IMR-90 (cell line): Measurements from ENCODE around the gene TTC23. TPM values are rescaled to one million over a fixed set of nuclear protein-coding genes. Genes with fewer than 3 reads are reported as not detected.

Experiments used
- ATAC-seq: fragments of 200-7000 bp; cut with Tn5 transposase; 2 replicates; pipeline ENCODE4 v1.9.1; 2020; ENCODE audit warnings: low read depth, mild to moderate bottlenecking, moderate library complexity
- BruUV-seq: library from RNA; stranded (reverse); fragments of 400-500 nt; replicated peaks from 2 replicates; lab custom pipeline; 2021; lab: Mats Ljungman, UMichigan
- CTCF ChIA-PET: fragments of 300-600 bp; formaldehyde crosslinking; extraction: SDS; loops from one replicate; lab custom pipeline; 2021; ENCODE audit warnings: antibody characterized with exemption; lab: Yijun Ruan, JAX
- POLR2A ChIA-PET: fragments of 300-600 bp; sonication (Branson Sonifier 250); formaldehyde crosslinking; loops from one replicate; lab custom pipeline; 2022; ENCODE audit warnings: antibody characterized with exemption; ENCODE audit not compliant: unreplicated experiment; lab: Charles Lee
- DNase-seq: peaks from one replicate; pipeline ENCODE4 v3.0.0; 2013
- H2AFZ ChIP-seq: replicated peaks from 2 replicates; pipeline ENCODE3; 2013; ENCODE audit warnings: low read length, mild to moderate bottlenecking; ENCODE audit not compliant: poor library complexity
- H2AK5ac ChIP-seq: 2 replicates; pipeline ENCODE4 v1.6.1; 2013; ENCODE audit warnings: low read depth, low read length, inconsistent platforms
- H2AK9ac ChIP-seq: replicated peaks from 2 replicates; pipeline ENCODE3; 2013; ENCODE audit warnings: mild to moderate bottlenecking, low read depth, low read length, moderate library complexity; ENCODE audit not compliant: poor library complexity
- H2BK120ac ChIP-seq: 2 replicates; pipeline ENCODE4 v1.6.1; 2013; ENCODE audit warnings: low read depth, low read length, inconsistent platforms
- H2BK15ac ChIP-seq: 3 replicates; pipeline ENCODE4 v1.6.1; 2013; ENCODE audit warnings: low read depth, low read length, inconsistent platforms
- H2BK20ac ChIP-seq: 2 replicates; pipeline ENCODE4 v1.6.1; 2013; ENCODE audit warnings: low read depth, mild to moderate bottlenecking, inconsistent platforms, low read length, moderate library complexity
- H2BK5ac ChIP-seq: 2 replicates; pipeline ENCODE4 v1.6.1; 2013; ENCODE audit warnings: mild to moderate bottlenecking, low read depth, low read length, inconsistent platforms; ENCODE audit not compliant: poor library complexity, severe bottlenecking
- H3K14ac ChIP-seq: replicated peaks from 2 replicates; pipeline ENCODE4 v1.6.1; 2013; ENCODE audit warnings: low read depth, low read length, inconsistent platforms
- H3K18ac ChIP-seq: 2 replicates; pipeline ENCODE4 v1.6.1; 2013; ENCODE audit warnings: low read depth, low read length, control low read depth
- H3K23ac ChIP-seq: 2 replicates; pipeline ENCODE4 v1.6.1; 2013; ENCODE audit warnings: low read depth, low read length, inconsistent platforms
- H3K27ac ChIP-seq: 2 replicates; pipeline ENCODE4 v1.5.1; 2013; ENCODE audit warnings: mild to moderate bottlenecking, control low read depth, low read length; ENCODE audit not compliant: insufficient read depth
- H3K27me3 ChIP-seq: 2 replicates; pipeline ENCODE4 v1.6.1; 2013; ENCODE audit warnings: low read length; ENCODE audit not compliant: control insufficient read depth, insufficient read depth
- H3K36me3 ChIP-seq: 2 replicates; pipeline ENCODE4 v1.6.1; 2013; ENCODE audit warnings: low read length, mixed read lengths; ENCODE audit not compliant: control insufficient read depth, insufficient read depth
- H3K4ac ChIP-seq: 2 replicates; pipeline ENCODE4 v1.6.1; 2013; ENCODE audit warnings: low read depth, low read length, inconsistent platforms
- H3K4me1 ChIP-seq: 2 replicates; pipeline ENCODE4 v1.6.1; 2013; ENCODE audit warnings: low read length, mixed read lengths; ENCODE audit not compliant: control insufficient read depth, insufficient read depth
- H3K4me2 ChIP-seq: 2 replicates; pipeline ENCODE4 v1.6.1; 2013; ENCODE audit warnings: low read depth, mild to moderate bottlenecking, control low read depth, low read length, moderate library complexity
- H3K4me3 ChIP-seq: 2 replicates; pipeline ENCODE4 v1.5.1; 2013; ENCODE audit warnings: low read depth, mild to moderate bottlenecking, control low read depth, low read length, moderate library complexity; ENCODE audit not compliant: insufficient read depth
- H3K56ac ChIP-seq: 2 replicates; pipeline ENCODE4 v1.6.1; 2013; ENCODE audit warnings: low read length, inconsistent platforms; ENCODE audit not compliant: insufficient read depth; ENCODE audit errors: extremely low read depth
- H3K79me1 ChIP-seq, 2 experiments: 2 replicates each; pipeline ENCODE4 v1.6.1; 2013; ENCODE audit warnings: low read length in 2 of 2, inconsistent platforms in 1 of 2, low read depth in 1 of 2
- H3K9ac ChIP-seq: 2 replicates; pipeline ENCODE4 v1.6.1; 2013; ENCODE audit warnings: low read depth, low read length, control low read depth
- H3K9me1 ChIP-seq: 2 replicates; pipeline ENCODE4 v1.6.1; 2013; ENCODE audit warnings: low read length, inconsistent platforms; ENCODE audit not compliant: insufficient read depth
- H3K9me3 ChIP-seq: 2 replicates; pipeline ENCODE4 v1.6.1; 2013; ENCODE audit warnings: low read length; ENCODE audit not compliant: control insufficient read depth, insufficient read depth
- H4K20me1 ChIP-seq: 2 replicates; pipeline ENCODE4 v1.6.1; 2013; ENCODE audit warnings: low read length, inconsistent platforms; ENCODE audit not compliant: insufficient read depth
- H4K5ac ChIP-seq: 2 replicates; pipeline ENCODE4 v1.6.1; 2013; ENCODE audit warnings: mild to moderate bottlenecking, low read depth, low read length, control low read depth
- H4K8ac ChIP-seq, 2 experiments: 2 replicates each; pipeline ENCODE4 v1.6.1; 2013; ENCODE audit warnings: low read depth in 2 of 2, low read length in 2 of 2, control low read depth in 1 of 2, inconsistent platforms in 1 of 2
- H4K91ac ChIP-seq: 2 replicates; pipeline ENCODE4 v1.6.1; 2013; ENCODE audit warnings: low read depth, low read length, inconsistent platforms; ENCODE audit not compliant: insufficient read depth
- BHLHE40 ChIP-seq: fragments of 150-350 bp; IDR thresholded peaks from 2 replicates; pipeline ENCODE4 v1.6.1; 2016; ENCODE audit warnings: mild to moderate bottlenecking, low read depth, low read length
- CEBPB ChIP-seq: IDR thresholded peaks from 2 replicates; pipeline ENCODE4 v1.6.1; 2012; ENCODE audit warnings: low read depth, low read length, improper control_type of control experiment
- CHD1 ChIP-seq: IDR thresholded peaks from 2 replicates; pipeline ENCODE4 v1.6.1; 2012; ENCODE audit warnings: low read depth, low read length, improper control_type of control experiment
- FOS ChIP-seq: fragments of 150-350 bp; IDR thresholded peaks from 2 replicates; pipeline ENCODE4 v1.6.1; 2016; ENCODE audit warnings: low read depth, low read length
- MAFK ChIP-seq: IDR thresholded peaks from 2 replicates; pipeline ENCODE4 v1.6.1; 2012; ENCODE audit warnings: low read depth, low read length, improper control_type of control experiment
- MAZ ChIP-seq: IDR thresholded peaks from 2 replicates; pipeline ENCODE4 v1.6.1; 2012; ENCODE audit warnings: low read depth, mild to moderate bottlenecking, low read length, improper control_type of control experiment, moderate library complexity, borderline replicate concordance
- MXI1 ChIP-seq: IDR thresholded peaks from 2 replicates; pipeline ENCODE4 v1.6.1; 2012; ENCODE audit warnings: low read depth, mild to moderate bottlenecking, low read length, moderate library complexity, borderline replicate concordance
- NFE2L2 ChIP-seq: fragments of 150-350 bp; IDR thresholded peaks from 2 replicates; pipeline ENCODE4 v1.6.1; 2016; ENCODE audit warnings: low read depth, mild to moderate bottlenecking, low read length
- POLR2A ChIP-seq: IDR thresholded peaks from 2 replicates; pipeline ENCODE4 v1.6.1; 2012; ENCODE audit warnings: mild to moderate bottlenecking, low read depth, low read length
- RAD21 ChIP-seq: IDR thresholded peaks from 2 replicates; pipeline ENCODE4 v1.6.1; 2012; ENCODE audit warnings: low read length, improper control_type of control experiment
- RCOR1 ChIP-seq: IDR thresholded peaks from 2 replicates; pipeline ENCODE4 v1.6.1; 2012; ENCODE audit warnings: mild to moderate bottlenecking, low read length, improper control_type of control experiment; ENCODE audit not compliant: insufficient replicate concordance
- RFX5 ChIP-seq: IDR thresholded peaks from 2 replicates; pipeline ENCODE4 v1.8.0; 2012; ENCODE audit warnings: low read depth, mild to moderate bottlenecking, low read length, moderate library complexity
- SMC3 ChIP-seq: fragments of 150-350 bp; IDR thresholded peaks from 2 replicates; pipeline ENCODE4 v1.6.1; 2016; ENCODE audit warnings: low read depth, mild to moderate bottlenecking, antibody characterized with exemption, low read length, moderate library complexity
- WGBS, 2 experiments: methylation state at CpG; one replicate each; pipeline versions ENCODE4 v1.1.5 to v1.1.7; 2013; ENCODE audit warnings: missing lambda C conversion rate in 2 of 2; ENCODE audit not compliant: insufficient read length in 1 of 2; ENCODE audit errors: extremely low coverage in 2 of 2; 5-methylcytosine and 5-hydroxymethylcytosine counted together
- dilution Hi-C: fragments of 300-500 bp; cut with HindIII; formaldehyde crosslinking; loops from one replicate; pipeline ENCODE4 v1.14.3; 2018; ENCODE audit warnings: low sequenced_read_pairs; ENCODE audit not compliant: unreplicated experiment
- in situ Hi-C: fragments of 300-500 bp; cut with MboI; formaldehyde crosslinking; loops from 3 replicates; pipeline ENCODE4 v1.14.3; 2019; ENCODE audit warnings: low sequenced_read_pairs, inconsistent platforms, mixed read lengths
- intact Hi-C: fragments of 100-400 bp; cut with micrococcal nuclease; formaldehyde crosslinking; loops from 2 replicates; pipeline ENCODE4 v1.10.0; 2022
- polyA plus RNA-seq, 3 experiments: library from polyadenylated mRNA; depleted of rRNA; stranded (reverse); fragments of >200 nt; gene quantifications; 2 replicates each; pipeline ENCODE4 v1.2.3, GENCODE V29; 2012; ENCODE audit warnings: low replicate concordance in 1 of 3
- total RNA-seq: library from RNA; depleted of rRNA; stranded (reverse); fragments of >200 nt; gene quantifications from 2 replicates; pipeline ENCODE4 v1.2.3, GENCODE V29; 2012
- TF ChIP-seq, protein P1 (sequence below): conservative IDR thresholded peaks from 2 replicates; pipeline ENCODE4 v1.5.1; 2012; ENCODE audit warnings: mild to moderate bottlenecking, low read depth, low read length, improper control_type of control experiment
- TF ChIP-seq, protein P2 (sequence below): fragments of 150-350 bp; IDR thresholded peaks from 2 replicates; pipeline ENCODE4 v1.6.1; 2016; ENCODE audit warnings: low read depth, mild to moderate bottlenecking, low read length, moderate library complexity, borderline replicate concordance
- TF ChIP-seq, protein P3 (sequence below): fragments of 150-350 bp; IDR thresholded peaks from 2 replicates; pipeline ENCODE4 v1.6.1; 2017; ENCODE audit warnings: mild to moderate bottlenecking, antibody characterized with exemption, low read length, low read depth

The TTC23 gene
- total and polyA plus RNA-seq, 2 of the 4 experiments (the other 2 are of a cell fraction) = 7.8 to 29.8 TPM

DNA sequence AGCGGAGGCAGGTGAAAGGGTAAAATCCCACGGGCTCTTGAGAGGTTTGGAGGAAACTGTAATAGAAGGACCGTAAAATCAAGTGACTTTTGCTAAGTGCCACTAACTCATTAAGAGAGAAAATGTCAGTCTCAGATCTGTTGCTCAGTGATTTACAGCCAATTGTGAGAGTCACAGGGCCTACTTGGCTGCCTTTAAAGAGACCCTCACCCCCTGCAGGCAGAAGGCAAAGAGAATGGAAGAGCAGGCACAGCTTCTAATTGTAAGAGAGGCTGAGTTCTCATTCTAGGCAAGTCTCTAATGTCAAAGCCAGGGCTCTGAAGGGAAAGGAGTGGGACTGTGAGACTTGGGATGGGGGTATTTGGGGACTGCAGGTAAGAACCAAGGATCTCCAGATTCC, 153.8 kb downstream of the TTC23 start:
- in situ Hi-C loops = loop anchor here (5.0 kb wide), 1 partner anchor 117 kb away; no protein-coding TSS in a partner anchor
- no peak overlapping the region for H3K27ac ChIP-seq
- no TSS peak for BruUV-seq
- no peak overlapping the region for H2AK5ac ChIP-seq
- H3K27me3 ChIP-seq = peaks cover 12% of the 10 kb centered on the region
- no peak overlapping the region for H2AK9ac ChIP-seq
- peaks cover 6% of the 10 kb centered on the region; the same call in 1 of the 2 replicates for H3K9me1 ChIP-seq
- H3K79me1 ChIP-seq = no peaks in the 10 kb centered on the region
- no peak overlapping the region for H4K5ac ChIP-seq
- no peak overlapping the region for H3K14ac ChIP-seq
- no peaks in the 10 kb centered on the region for H4K20me1 ChIP-seq
- POLR2A ChIA-PET = no interaction called here
- no peak overlapping the region for H3K4me2 ChIP-seq
- no peak overlapping the region for H4K8ac ChIP-seq
- no peaks in the 10 kb centered on the region for H3K36me3 ChIP-seq
- dilution Hi-C loops = no loop called here
- intact Hi-C loops = no loop called here
- H3K4me3 ChIP-seq = no peak overlapping the region
- H3K18ac ChIP-seq = no peak overlapping the region
- ATAC-seq (no peak), DNase-seq (no peak)
- 67% methylated on average over 3 of the region's 3 CpGs; no CpG with 5 or more reads in 1 of the 2 experiments for WGBS, 2 experiments
- H3K23ac ChIP-seq = no peak overlapping the region
- H3K9me3 ChIP-seq = no peaks in the 10 kb centered on the region
- H3K56ac ChIP-seq = no peak overlapping the region
- no peak overlapping the region for H3K9ac ChIP-seq
- no peak overlapping the region for H2BK120ac ChIP-seq
- H2AFZ ChIP-seq = no peak overlapping the region
- no peak overlapping the region for H2BK20ac ChIP-seq
- peaks cover 1% of the 10 kb centered on the region; the same call in 1 of the 2 replicates for H3K4me1 ChIP-seq
- no peak overlapping the region for H2BK5ac ChIP-seq
- H2BK15ac ChIP-seq = no peak overlapping the region
- no peak overlapping the region for H3K4ac ChIP-seq
- TF ChIP-seq RAD21 (no peak), BHLHE40 (no peak), NFE2L2 (no peak), MXI1 (no peak), FOS (no peak), SMC3 (no peak), CEBPB (no peak), MAZ (no peak), RFX5 (no peak), POLR2A (no peak), MAFK (no peak), RCOR1 (no peak), CHD1 (no peak)
- TF ChIP-seq, protein P1, sequence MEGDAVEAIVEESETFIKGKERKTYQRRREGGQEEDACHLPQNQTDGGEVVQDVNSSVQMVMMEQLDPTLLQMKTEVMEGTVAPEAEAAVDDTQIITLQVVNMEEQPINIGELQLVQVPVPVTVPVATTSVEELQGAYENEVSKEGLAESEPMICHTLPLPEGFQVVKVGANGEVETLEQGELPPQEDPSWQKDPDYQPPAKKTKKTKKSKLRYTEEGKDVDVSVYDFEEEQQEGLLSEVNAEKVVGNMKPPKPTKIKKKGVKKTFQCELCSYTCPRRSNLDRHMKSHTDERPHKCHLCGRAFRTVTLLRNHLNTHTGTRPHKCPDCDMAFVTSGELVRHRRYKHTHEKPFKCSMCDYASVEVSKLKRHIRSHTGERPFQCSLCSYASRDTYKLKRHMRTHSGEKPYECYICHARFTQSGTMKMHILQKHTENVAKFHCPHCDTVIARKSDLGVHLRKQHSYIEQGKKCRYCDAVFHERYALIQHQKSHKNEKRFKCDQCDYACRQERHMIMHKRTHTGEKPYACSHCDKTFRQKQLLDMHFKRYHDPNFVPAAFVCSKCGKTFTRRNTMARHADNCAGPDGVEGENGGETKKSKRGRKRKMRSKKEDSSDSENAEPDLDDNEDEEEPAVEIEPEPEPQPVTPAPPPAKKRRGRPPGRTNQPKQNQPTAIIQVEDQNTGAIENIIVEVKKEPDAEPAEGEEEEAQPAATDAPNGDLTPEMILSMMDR = no peak
- TF ChIP-seq, protein P2, sequence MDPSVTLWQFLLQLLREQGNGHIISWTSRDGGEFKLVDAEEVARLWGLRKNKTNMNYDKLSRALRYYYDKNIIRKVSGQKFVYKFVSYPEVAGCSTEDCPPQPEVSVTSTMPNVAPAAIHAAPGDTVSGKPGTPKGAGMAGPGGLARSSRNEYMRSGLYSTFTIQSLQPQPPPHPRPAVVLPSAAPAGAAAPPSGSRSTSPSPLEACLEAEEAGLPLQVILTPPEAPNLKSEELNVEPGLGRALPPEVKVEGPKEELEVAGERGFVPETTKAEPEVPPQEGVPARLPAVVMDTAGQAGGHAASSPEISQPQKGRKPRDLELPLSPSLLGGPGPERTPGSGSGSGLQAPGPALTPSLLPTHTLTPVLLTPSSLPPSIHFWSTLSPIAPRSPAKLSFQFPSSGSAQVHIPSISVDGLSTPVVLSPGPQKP = no peak
- TF ChIP-seq, protein P3, sequence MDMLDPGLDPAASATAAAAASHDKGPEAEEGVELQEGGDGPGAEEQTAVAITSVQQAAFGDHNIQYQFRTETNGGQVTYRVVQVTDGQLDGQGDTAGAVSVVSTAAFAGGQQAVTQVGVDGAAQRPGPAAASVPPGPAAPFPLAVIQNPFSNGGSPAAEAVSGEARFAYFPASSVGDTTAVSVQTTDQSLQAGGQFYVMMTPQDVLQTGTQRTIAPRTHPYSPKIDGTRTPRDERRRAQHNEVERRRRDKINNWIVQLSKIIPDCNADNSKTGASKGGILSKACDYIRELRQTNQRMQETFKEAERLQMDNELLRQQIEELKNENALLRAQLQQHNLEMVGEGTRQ = no peak
- CTCF ChIA-PET = no interaction called here
- H4K91ac ChIP-seq = no peak overlapping the region
